Measurements from ENCODE around the gene ARSI. TPM values are rescaled to one million over a fixed set of nuclear protein-coding genes. Genes with fewer than 3 reads are reported as not detected.

ARSI gene
- total RNA-seq, 1 donor from 2014 or later, result 4.2 TPM

DNA sequence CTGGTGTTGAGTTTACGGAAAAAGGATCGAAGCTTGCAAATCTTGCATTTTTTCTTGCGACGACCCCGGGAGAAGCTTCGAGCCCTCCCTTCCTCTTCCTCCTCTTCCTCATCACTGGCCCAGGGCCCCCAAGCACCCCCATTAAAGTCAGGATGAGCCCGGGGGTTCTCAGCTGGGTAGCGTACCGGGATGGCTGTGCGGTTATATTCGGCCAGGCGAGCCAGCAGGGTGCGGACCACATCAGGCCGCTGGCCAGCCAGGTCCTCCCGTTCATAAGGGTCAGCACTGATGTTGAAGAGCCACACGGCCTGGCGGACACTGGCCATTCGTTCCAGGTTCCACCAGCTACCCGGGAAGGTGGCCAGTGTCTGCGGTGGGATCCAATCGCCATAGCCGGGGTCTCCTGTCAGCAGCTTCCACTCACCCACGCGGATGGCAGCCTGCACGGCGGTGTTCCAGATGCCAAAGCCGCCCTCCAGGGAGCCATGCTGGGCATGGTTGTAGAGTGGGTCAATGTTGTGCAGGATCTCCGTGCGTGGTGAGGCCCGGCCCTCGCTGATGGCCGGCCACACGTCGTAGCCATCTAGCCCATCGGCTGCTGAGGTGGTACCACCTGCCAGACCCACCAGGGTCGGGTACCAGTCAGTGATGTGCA is 5.3 kb downstream of the ARSI start:
- Histone ChIP-seq H3K27ac (no peak overlapping the region), H4K20me1 (ENCODE audit: low read depth) (no peaks in the 10 kb centered on the region), H3K4me3 (no peak overlapping the region), H3K9me3 (ENCODE audit: low read depth) (no peaks in the 10 kb centered on the region), H3K36me3 (no peaks in the 10 kb centered on the region), H3F3A (ENCODE audit: low read depth) (peaks cover 35% of the 10 kb centered on the region), H3K4me2 (no peak overlapping the region), H2AFZ (replicated peaks) (no peak overlapping the region), H3K27me3 (peaks cover 7% of the 10 kb centered on the region), H3K9ac (no peak overlapping the region), H3K79me2 (ENCODE audit: low read depth) (no peaks in the 10 kb centered on the region), H3K4me1 (peaks cover 45% of the 10 kb centered on the region)
- no peaks in the 10 kb centered on the region for H3K9me3 Mint-ChIP-seq
- no peaks in the 10 kb centered on the region for H3K36me3 Mint-ChIP-seq
- no peak overlapping the region for H3K27ac Mint-ChIP-seq
- TF ChIP-seq EZH2phosphoT487 (IDR thresholded peaks at IDR 0.05), result no peak
- H3K4me3 Mint-ChIP-seq, result no peak overlapping the region
- no peak for DNase-seq (ENCODE audit: low spot score)
- H3K4me1 Mint-ChIP-seq, result peaks cover 50% of the 10 kb centered on the region
- peaks cover 13% of the 10 kb centered on the region for H3K27me3 Mint-ChIP-seq (ENCODE audit: insufficient read depth, low read depth)

DNA sequence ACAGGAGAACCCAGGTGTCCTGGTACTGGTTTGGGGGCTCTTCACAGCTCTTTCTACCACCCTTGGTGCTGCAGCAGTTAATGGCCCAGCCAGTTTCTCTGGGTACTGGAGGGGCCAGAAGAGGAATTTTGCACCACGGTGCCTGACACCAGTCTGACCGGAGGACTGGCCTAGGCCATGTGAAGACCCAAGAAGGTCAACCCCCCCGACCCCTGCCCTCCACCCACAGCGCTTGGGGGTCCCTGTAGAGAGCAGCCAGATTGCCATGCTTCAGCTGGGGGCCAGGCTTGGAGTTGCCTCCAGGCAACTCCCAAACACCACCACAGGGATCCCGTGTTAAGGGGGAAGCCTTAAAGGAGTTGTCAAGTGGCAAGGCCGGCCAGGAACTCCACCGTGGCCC is 6.2 kb downstream of the ARSI start:
- H3K36me3 ChIP-seq, result no peaks in the 10 kb centered on the region
- peaks cover 2% of the 10 kb centered on the region for H3K27me3 ChIP-seq
- no peaks in the 10 kb centered on the region for H4K20me1 ChIP-seq (ENCODE audit: low read depth)
- peaks cover 43% of the 10 kb centered on the region for H3K4me1 ChIP-seq
- peaks cover 26% of the 10 kb centered on the region for H3F3A ChIP-seq (ENCODE audit: low read depth)
- no peak overlapping the region for H3K4me2 ChIP-seq
- no peaks in the 10 kb centered on the region for H3K9me3 Mint-ChIP-seq
- H3K27ac Mint-ChIP-seq, result no peak overlapping the region
- no peak overlapping the region for H3K27ac ChIP-seq
- no peak for DNase-seq (ENCODE audit: low spot score)
- no peaks in the 10 kb centered on the region for H3K36me3 Mint-ChIP-seq
- no peaks in the 10 kb centered on the region for H3K79me2 ChIP-seq (ENCODE audit: low read depth)
- H3K4me3 Mint-ChIP-seq, result no peak overlapping the region
- H3K4me1 Mint-ChIP-seq, result peaks cover 50% of the 10 kb centered on the region
- no peak overlapping the region for H3K9ac ChIP-seq
- no peak overlapping the region for H3K4me3 ChIP-seq
- no peaks in the 10 kb centered on the region for H3K9me3 ChIP-seq (ENCODE audit: low read depth)
- no peak overlapping the region for H2AFZ ChIP-seq (replicated peaks)
- no peak for TF ChIP-seq EZH2phosphoT487 (IDR thresholded peaks at IDR 0.05)
- TF ChIP-seq, protein P1, sequence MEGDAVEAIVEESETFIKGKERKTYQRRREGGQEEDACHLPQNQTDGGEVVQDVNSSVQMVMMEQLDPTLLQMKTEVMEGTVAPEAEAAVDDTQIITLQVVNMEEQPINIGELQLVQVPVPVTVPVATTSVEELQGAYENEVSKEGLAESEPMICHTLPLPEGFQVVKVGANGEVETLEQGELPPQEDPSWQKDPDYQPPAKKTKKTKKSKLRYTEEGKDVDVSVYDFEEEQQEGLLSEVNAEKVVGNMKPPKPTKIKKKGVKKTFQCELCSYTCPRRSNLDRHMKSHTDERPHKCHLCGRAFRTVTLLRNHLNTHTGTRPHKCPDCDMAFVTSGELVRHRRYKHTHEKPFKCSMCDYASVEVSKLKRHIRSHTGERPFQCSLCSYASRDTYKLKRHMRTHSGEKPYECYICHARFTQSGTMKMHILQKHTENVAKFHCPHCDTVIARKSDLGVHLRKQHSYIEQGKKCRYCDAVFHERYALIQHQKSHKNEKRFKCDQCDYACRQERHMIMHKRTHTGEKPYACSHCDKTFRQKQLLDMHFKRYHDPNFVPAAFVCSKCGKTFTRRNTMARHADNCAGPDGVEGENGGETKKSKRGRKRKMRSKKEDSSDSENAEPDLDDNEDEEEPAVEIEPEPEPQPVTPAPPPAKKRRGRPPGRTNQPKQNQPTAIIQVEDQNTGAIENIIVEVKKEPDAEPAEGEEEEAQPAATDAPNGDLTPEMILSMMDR (IDR thresholded peaks at IDR 0.05), result no peak
- TF ChIP-seq EZH2 (IDR thresholded peaks at IDR 0.05), result no peak
- peaks cover 10% of the 10 kb centered on the region for H3K27me3 Mint-ChIP-seq (ENCODE audit: insufficient read depth, low read depth)

DNA sequence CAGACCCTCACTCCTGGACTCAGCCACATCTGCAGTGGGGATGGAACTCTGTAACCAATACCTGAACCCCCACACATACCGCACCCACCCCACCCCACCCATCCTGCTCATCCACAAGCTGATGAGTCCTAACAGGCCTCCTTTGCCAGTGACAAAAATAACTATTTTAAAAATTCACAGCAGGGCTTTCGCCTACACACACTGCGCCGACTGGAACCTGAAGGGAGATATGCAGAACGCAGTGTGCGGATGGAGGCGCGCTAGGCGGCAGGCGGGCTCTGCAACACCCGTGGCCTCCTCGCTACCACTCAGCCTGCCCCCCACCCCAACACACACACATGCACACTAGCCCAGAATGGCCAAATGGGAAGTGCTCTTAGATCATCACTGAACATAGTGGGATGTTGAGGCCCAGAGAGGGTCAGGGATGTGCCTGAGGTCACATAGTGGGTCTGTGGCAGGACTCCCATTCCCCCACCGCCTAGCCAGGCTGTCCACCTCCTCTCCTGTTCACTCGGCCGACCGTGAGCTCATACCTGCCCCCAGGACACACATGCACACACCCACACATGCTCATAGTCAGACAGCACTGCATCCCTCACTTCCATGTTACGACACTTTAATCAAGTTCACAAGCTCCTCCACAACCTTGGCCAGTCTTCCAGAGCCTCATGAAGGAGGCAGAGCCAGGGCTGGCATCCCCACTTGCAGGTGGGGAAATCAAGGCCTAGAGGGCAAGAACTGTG is 6.8 kb downstream of the ARSI start:
- Histone ChIP-seq H3K9me3 (ENCODE audit: low read depth) (no peaks in the 10 kb centered on the region), H3K4me1 (peaks cover 37% of the 10 kb centered on the region), H2AFZ (replicated peaks) (no peak overlapping the region), H3K9ac (no peak overlapping the region), H3K36me3 (no peaks in the 10 kb centered on the region), H3K4me2 (no peak overlapping the region), H3K79me2 (ENCODE audit: low read depth) (no peaks in the 10 kb centered on the region), H3K4me3 (no peak overlapping the region), H3K27ac (no peak overlapping the region), H3K27me3 (no peaks in the 10 kb centered on the region), H3F3A (ENCODE audit: low read depth) (peaks cover 20% of the 10 kb centered on the region), H4K20me1 (ENCODE audit: low read depth) (no peaks in the 10 kb centered on the region)
- Mint-ChIP-seq H3K27me3 (ENCODE audit: insufficient read depth, low read depth) (peaks cover 8% of the 10 kb centered on the region), H3K27ac (peak overlapping the region; percentile 70), H3K4me3 (no peak overlapping the region), H3K9me3 (no peaks in the 10 kb centered on the region), H3K36me3 (no peaks in the 10 kb centered on the region), H3K4me1 (peaks cover 44% of the 10 kb centered on the region)
- no peak for DNase-seq (ENCODE audit: low spot score)
- no peak for TF ChIP-seq EZH2phosphoT487 (IDR thresholded peaks at IDR 0.05)
- TF ChIP-seq EZH2 (IDR thresholded peaks at IDR 0.05), result no peak
- TF ChIP-seq, protein P1 (IDR thresholded peaks at IDR 0.05), result no peak

DNA sequence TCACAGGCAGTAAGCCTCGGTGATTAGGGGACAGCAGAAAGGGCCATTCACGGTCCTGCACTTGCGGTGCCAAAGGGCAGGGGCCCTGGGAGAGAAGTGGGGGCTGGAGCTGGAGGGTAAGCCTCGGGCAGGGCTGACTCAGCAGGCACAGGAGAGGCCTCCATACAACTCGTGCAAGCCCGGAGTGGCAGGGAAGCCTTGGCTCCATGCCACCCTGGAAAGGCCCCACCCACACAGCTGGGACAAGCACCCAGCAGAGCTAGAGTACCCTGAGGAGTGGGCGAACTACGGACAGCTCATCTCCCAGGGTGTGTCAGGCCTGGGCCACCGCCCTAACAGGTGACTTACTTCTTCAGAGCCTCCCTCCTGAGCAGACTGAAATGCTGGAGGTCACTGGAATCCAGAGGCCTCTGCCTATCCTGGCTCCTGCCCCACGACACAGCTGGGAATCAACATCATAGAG is 7.5 kb downstream of the ARSI start:
- no peaks in the 10 kb centered on the region for H3K27me3 ChIP-seq
- no peaks in the 10 kb centered on the region for H3K9me3 ChIP-seq (ENCODE audit: low read depth)
- peaks cover 13% of the 10 kb centered on the region for H3F3A ChIP-seq (ENCODE audit: low read depth)
- no peak overlapping the region for H3K4me2 ChIP-seq
- H3K9me3 Mint-ChIP-seq, result no peaks in the 10 kb centered on the region
- no peak overlapping the region for H3K27ac ChIP-seq
- TF ChIP-seq EZH2phosphoT487 (IDR thresholded peaks at IDR 0.05) (no peak), EZH2 (IDR thresholded peaks at IDR 0.05) (no peak)
- TF ChIP-seq, protein P1 (IDR thresholded peaks at IDR 0.05), result no peak
- no peak overlapping the region for H3K27ac Mint-ChIP-seq
- no peak overlapping the region for H3K9ac ChIP-seq
- H3K36me3 ChIP-seq, result no peaks in the 10 kb centered on the region
- no peak overlapping the region for H2AFZ ChIP-seq (replicated peaks)
- peaks cover 43% of the 10 kb centered on the region for H3K4me1 Mint-ChIP-seq
- no peaks in the 10 kb centered on the region for H3K79me2 ChIP-seq (ENCODE audit: low read depth)
- H3K4me3 ChIP-seq, result no peak overlapping the region
- H3K4me3 Mint-ChIP-seq, result no peak overlapping the region
- H3K4me1 ChIP-seq, result peaks cover 30% of the 10 kb centered on the region
- H3K36me3 Mint-ChIP-seq, result no peaks in the 10 kb centered on the region
- H3K27me3 Mint-ChIP-seq (ENCODE audit: insufficient read depth, low read depth), result peaks cover 10% of the 10 kb centered on the region
- no peaks in the 10 kb centered on the region for H4K20me1 ChIP-seq (ENCODE audit: low read depth)
- no peak for DNase-seq (ENCODE audit: low spot score)

All from neural progenitor cell (in vitro differentiated cells).